NK-92 treated with Interleukin-12 subunit alpha and Interleukin-12 subunit beta, amount 100 ng/mL, for 24 hours (cell line): ENCODE measurements around the gene ELOVL6.
"Not testable (repeated sequence)": the region's sequence is repeated elsewhere in the genome, so short reads cannot be mapped to it uniquely, and the experiment has no call there.

ENCODE experiments used
- DNase-seq: peaks from one replicate; lab custom pipeline; 2025; lab: John Stamatoyannopoulos, UW

The ELOVL6 gene

DNA sequence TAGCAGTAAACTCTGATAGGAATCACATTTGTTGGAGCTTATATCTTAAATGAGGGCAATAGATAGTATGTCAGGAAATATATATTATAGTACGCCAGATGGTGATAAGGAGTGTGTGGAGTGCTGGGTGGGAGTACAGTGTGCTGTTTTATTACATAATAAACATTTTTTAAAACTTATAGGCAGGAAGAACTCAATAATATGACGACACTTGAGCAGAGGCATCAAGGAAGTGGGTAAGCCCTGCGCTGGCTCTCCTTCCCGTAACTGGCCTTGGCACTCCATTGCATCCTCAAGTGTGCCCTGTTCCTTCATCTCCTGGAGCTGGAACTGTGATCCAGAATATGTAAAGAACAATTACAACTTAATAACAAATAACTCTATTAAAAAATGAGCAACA, 123.8 kb downstream of the ELOVL6 start:
- no peak for DNase-seq

DNA sequence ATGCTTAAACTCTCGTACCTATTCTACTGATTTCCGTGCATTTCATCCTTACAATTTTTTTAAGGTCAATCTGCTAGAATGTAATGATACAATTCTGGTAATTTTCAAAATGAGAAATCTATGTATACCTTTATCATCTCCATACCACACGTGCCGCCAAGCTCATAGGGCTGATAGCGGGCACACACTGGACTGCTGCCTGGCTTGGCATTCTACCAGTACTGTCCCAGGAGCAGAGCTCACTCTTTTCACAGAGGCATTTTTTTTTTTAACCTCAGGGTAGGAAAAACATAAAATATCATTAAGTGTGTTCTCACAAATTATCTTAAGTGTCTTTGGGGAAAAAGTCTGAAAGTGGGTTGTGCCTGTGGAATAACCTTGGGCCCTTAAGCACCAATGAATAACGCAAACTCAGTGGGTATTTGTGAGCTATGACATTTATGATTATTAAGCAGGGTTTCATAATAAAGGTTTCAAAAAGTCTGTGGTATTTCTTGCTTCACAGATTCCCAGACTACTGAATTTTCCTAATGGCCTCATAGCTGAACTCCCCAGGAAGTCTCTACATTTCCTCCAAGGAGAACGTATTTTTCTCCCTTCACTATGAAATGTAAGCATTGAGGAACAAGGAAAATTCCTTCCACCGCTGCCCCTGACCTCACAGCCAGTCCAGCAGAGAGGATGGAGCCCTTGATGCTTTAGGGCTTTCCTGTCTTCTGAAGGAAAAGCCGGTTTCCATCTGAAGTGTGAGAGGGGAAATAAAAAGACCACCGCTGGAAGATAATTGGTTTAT, 125.2 kb downstream of the ELOVL6 start:
- DNase-seq: no peak

DNA sequence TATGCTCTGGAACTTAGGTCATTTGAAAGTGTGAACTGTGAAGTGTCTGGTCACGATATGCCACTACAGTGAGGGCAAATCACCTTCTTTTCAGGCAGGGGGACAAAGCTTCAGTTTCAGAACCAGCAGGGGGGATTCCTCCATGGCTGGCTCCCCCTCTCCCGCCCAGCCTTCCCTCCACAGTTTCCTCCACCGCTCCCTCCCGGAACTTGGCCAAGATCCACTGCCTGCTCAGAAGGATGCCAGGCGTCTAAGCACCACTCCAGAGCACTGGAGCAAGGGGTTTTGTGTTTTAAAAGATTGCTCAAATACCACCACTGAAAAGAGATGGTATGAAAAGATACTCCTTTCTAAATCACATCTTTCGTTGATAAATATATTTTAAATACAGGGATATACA, 126.9 kb downstream of the ELOVL6 start:
- no peak for DNase-seq

DNA sequence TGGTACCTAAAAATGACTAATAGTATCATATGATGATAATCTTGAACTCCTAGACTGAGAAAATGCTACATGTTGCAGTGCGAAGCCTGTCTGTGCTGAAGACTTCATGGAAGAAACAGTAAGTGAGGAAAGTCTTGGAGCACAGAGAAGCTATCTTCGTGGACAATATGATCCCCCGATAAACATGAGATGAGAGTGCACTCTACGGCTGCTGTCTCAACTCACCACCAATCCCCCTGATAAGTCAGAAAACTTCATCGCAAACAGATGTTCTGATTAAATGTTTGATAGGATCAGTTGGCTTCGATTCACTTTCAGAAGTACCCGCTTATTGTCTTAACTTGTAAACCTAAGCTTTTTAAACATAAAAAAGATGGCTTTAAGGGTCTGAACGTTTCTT, 130.2 kb downstream of the ELOVL6 start:
- DNase-seq: no peak

DNA sequence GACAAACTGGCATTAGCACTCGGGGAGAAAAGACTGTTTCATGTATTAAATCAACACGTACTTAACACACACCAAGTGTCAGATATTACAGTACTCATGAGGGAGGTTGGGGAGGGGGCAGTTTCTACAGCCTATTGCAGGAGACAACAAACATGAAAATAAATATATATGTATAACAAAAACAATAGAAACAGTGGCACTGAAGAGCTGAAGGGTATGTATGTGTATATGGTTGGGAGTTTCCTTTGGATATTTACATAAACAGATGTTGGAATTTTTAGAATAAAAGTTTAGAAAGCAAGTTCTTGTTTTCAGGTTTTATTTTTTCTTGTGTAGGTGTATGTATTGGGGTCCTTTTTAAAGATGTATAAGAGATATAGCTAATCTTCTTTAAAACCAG, 133.5 kb downstream of the ELOVL6 start:
- no peak for DNase-seq

DNA sequence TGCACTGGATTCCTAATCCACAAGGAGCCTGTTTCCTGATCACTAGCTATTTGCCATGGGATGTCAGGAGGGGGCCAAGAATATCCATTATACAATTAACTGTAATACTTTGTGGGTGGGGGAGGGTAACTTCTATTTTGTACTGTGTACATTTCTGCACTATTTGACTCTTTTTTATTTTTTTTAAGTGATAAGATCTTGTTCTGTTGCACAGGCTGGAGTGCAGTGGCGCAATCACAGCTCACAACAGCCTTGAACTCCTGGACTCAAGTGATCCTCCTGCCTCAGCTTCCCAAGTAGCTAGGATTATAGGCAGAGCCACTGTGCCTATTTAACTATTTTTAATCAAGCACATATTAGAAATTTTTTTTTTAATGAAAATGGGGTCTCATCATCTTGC, 134.1 kb downstream of the ELOVL6 start:
- no peak for DNase-seq

DNA sequence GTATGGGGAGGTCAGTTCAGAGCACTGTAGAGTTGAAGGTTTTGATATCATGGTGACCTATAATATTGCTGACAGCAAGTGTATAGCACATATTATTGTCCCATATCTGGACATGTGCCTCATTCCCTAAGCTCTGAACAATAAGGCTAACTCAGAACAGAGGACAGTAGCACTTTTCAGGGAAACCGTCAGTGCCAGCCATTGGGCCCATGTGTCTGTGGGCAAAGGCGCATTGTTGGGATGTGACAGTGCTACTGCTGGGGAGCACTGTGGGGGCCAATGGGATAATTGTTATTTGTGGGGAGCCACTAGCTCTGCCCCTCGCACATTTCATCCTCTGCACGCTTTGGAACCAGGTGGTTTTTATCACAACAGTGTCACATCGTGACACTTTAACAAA, 136.2 kb downstream of the ELOVL6 start:
- DNase-seq: no peak

DNA sequence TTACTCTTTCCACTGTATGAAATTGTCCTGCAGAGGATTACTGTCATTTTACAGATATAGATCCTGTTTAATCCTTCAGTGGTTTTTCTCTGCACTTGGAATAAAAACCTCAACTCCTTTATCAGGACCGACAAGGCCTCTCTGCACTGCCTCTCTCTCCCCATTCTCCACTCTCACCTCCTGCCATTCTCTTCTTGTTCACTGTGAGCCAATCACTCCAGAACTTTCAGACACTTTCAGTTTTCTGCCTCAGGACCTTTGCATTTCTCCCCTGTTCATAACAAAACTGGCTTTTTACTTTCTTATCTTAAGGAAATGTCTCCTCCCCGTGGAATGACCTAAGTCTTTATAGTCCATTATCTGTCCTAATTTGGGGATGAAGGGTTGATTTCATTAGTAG, 137.3 kb downstream of the ELOVL6 start:
- DNase-seq: no peak

DNA sequence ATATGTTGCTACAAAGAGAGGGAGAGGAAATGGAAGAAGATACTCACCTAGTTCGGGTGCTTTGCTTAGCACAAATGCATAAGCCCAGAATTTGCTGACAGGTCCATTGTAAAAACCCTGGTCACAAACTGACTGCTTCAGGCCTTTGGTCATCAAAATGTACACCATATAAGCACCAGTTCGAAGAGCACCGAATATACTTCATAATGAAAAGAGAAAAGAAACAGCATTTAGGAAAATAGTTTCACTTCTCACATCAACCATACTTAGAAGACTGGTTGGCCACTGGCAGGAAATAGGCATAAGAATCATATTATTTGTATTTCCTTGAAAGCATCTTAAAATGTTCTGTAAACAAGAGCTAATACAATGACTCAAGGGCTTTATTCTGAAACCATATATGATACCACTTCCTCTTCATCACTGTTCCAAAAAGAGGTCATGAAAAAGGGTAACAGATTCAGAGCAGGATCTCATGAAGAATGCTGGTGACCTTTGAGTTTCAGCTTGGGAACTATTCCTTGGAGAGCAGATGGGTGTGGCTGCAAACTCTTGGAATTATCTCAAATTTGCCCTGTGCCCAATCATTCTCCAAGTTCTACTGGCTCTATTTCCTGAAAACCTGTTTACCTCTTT, 138.7 kb downstream of the ELOVL6 start:
- DNase-seq: no peak

DNA sequence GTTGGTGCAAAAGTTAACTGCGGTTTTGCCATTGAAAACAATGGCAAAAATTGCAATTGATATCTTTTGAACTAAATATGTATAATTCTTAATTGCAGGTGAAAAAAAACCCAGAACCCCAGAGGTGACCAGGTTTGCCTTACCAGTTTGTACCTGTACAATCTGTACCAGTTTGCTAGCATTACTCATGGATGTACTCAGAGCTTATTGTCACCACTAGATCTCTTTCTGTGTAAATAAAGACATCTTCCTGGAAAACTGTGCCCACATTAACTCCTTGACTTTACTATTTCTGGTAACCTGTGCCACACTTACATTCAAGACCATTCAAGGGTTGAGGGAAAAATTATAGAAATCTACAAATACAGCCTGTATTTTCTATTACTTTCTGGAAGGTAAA, 139.7 kb downstream of the ELOVL6 start:
- no peak for DNase-seq

DNA sequence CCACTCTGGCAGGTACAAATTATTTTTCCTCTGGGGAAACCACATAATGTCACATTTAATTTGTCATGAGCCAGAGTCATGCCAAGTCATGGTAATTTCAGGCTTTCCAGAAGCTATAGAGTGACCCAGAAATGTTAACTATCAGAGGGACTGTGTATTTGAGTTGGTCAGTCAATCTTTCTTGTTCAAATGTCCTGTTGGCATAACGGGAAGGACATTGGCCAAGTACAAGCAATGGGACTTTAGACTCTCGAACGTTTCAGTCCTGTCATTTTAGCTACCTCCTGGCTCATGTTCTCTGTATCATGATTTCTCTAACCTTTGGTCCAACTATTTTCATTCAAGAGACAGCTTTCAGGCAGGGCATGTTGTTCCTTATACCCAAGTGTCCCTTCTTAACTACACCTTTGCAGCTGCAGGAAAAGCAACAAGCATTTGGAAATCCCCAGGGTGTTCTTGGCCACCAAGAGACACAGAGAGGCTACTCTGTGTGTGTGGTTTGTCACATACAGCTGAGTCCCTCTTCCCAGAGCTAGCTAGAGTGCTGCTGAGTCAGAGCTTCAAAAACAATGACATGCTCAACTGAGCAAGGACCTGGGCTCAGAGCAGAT, 143.2 kb downstream of the ELOVL6 start:
- DNase-seq: peak; percentile 52

DNA sequence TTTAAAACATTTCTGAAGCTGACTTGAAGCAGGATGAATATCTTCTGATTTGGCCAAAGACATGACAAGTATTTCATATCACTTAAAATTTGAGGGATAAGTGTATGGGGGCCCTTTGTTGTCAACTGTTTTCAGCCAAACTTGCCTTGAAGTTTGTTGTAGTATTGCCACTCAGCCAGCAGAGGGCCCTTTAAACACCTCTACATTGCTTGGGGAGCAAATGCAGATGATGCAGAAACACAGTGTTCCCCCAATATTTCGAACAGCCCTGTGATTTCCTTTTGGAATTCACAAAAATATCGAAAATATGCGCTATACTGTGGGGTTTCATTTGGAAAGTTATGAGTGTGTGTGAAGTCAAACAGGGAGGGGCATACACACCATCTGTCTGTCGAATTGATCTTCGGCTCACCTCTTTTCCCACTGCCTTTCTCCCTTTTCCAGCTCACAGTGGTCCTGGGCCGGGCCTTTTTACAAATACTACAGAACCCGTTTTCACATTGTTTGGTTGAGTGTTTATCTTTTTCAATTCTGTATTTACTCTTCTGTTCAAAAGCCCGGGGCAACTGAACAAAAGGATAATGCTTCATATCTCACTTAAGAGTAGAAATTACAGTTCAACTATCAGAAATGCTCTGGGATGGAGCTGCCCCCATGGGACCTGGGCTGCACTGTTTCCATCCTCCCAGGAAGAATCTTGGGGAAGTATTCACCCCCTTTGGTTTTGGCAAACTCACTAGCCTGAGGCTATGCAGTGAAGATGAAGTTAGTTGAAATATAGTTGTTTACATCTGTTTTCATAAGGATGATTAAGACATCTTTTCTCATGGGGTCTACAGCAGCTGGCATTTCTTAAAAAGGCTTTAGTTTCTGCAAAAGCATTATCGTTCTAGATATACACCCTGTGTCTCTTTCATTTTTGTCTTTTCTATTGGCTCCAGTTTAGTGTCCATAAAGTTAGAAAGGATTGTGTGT, 148.2 kb downstream of the ELOVL6 start:
- peak; percentile 16 for DNase-seq

DNA sequence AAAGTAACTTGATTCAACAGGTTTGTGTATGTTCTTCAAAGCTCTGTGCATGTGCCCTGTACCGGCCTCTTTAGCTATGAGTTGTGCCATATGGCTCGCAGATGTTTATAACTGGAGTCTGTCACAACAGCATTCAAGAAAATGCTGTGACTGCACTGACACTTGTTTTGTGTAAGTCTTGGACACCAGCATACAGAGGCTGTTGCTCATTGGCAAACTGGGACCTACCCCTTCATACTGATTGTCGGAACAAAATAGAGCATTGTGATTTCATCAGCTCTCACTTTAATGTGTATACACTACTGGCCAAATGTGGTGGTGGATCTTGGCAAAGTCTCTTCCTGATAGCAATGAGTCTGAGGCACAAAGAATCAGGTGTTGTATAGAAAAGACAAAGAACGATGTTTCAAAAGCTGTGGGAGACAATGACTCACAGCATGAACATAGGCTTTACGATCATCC, 151.8 kb downstream of the ELOVL6 start:
- DNase-seq: no peak

DNA sequence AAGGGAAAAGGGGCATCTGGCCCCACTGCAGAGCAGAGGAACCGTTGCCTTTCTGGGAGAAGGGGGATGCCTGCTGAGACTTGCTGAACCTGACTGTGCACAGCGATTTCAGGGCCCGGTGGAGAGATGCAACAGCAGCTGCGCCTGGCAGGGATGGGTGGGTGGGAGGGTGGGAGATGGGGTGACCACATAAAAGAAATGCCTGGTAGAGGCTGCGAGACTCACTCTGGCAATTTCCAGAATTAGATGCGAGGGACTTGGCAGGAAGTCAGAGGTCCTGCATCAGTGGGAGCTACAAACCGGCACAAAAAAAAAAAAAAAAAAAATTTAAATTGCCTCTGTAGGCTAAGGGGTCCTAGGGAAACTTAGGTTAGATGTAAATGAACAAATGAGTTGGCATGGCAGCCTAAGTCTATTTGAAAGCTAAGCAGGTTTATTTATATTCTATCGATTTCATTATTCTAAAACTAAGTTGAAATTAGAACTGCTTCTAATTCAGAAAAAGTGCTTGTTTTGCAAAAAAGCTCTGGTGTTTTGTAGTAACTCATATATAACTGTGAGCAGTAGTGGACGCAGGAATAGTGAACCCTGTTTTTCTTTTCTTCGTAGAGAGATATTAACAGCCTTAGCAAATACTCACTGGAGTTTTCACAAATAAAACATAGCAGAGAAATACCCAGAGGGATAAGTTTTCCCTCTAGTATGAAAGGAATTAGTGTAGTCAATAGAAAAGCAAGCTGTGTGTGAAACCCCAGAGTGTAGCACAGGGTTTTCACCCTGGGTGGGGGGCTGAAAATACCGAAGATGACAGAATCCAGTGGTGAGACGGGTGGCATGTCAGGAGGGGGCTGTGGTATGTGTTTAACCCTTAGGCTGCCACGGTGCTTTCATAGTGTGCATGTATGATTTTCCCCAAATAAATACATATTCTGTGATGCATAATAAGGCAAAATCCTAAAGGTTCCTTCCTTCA, 155.6 kb downstream of the ELOVL6 start:
- no peak for DNase-seq

DNA sequence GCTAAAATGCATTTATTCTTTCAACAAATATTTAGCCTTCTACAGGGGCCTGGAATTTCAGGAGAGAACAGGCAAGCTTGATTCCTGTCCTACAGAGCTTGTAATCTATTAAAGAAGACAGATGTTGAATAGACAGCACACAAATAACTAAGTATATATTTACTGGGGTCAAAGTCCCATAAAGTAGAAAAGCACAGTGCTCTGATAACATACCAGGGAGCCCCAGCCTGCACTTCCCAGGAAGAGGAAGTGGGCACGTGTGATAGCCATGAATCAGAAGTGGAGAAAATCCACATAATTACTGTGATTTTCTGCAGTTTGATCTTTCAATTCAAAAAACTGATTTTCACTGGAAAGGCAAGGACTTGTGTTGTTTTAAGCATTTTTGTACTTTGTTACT, 156.7 kb downstream of the ELOVL6 start:
- DNase-seq: no peak

DNA sequence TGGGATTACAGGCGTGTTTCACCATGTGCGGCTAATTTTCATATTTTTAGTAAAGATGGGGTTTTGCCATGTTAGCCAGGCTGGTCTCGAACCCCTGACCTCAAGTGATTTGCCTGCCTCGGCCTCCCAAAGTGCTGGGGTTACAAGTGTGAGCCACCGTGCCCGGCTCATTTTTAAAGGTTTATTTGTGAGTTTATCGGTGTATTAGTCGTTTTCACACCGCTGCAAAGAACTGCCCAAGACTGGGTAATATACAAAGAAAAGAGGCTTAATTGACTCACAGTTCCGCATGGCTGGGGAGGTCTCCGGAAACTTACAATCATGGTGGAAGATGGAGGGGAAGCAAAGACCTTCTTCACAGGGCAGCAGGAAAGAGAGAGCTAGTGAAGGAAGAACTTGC, 159.3 kb downstream of the ELOVL6 start:
- DNase-seq: not testable (repeated sequence)

DNA sequence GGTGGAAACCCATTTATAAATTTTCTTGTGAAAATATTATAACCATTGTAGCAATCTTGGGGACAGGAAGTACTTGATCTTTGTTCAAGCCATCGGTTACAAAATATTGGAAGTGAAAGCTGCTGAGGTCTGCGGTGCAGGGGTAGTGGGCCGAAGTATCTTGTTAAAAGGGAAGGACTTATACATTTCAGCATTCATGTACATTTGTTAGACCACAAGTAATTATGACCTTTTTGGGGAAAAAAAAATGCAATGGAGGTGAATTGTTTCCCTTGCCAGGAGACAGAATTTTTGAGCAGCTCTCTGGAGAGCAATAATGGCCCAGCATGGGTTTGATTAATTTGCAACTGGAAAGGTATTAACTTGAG, 164.4 kb downstream of the ELOVL6 start:
- no peak for DNase-seq

DNA sequence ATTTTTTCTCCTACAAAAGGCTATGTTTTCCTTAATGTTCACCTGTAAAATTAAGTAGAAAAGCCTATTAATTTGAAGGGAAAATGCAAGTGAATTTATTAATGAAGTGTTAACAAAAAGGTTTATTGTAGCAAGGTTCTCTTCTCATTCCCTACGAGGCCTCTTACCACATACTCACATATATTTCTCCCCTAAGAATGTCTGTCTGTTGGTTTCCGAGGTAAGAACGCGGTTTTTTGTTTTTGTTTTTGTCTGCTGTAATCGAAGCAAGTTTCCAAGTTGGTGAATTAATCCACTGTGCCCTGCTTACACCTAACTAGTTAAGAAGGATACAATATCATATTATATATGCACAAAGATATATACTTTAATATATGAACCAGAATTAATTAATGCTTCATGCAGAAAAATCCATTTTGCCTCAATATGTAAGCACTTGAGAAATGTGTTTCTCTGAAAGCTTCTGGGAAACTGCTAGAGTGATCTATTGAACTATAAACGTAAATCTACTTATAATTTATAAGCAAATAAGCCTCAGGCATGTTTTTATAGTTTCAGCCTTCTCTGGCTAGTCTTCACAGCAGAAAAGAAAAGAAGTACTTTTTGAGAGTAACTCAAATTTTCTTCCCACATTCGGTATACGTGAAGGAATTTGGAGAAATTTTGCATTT, 164.9 kb downstream of the ELOVL6 start:
- no peak for DNase-seq

DNA sequence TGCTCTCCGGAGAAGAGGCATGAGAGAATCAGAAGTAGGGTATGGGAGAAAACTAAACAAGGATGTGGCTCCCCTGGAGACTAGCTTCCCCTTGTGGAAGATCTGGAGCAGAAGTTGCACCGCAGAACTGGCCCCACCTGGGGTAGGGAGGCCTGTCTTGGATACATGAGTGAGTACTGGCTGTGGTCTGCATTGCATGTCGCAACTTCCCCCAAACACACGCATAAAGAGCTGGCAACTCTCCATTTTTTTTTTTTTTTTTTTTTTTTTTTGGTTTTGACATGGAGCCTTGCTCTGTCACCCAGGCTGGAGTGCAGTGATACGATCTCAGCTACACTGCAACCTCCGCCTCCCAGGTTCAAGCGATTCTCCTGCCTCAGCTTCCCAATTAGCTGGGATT, 165.8 kb downstream of the ELOVL6 start:
- DNase-seq: no peak

DNA sequence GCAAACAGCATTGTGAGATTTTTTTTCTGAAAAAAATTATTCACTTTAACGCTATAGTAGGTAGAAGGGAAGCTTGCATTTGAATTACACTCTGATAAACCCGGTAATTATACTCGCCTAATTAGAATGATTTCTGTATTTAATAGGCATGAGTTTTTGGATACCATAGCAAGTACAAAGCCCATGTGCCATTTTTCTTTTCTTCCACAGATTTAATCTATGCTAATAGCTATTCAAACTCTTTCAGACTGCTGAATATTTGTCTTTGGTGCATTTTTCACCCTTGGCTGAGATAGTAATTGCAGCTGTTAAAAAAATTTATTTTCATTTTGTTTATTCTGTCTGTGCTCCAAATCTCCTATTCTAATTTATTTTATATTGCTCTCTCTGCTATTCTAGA, 172.7 kb downstream of the ELOVL6 start:
- DNase-seq: no peak
